NCI-H345 (cell line): ENCODE data around the gene CNPY1.

Experiments used
- DNase-seq: peaks from one replicate; lab custom pipeline; 2025; lab: John Stamatoyannopoulos, UW

CNPY1 gene

GRCh38 chr7:155489158-155489840, 57.1 kb downstream of the CNPY1 start:
- DNase-seq: no peak

GRCh38 chr7:155488483-155489127, 57.8 kb downstream of the CNPY1 start:
- DNase-seq: no peak

GRCh38 chr7:155487509-155488482, 58.6 kb downstream of the CNPY1 start:
- DNase-seq: no peak

GRCh38 chr7:155486783-155487508, 59.4 kb downstream of the CNPY1 start:
- no peak for DNase-seq

GRCh38 chr7:155484483-155485399, 61.6 kb downstream of the CNPY1 start:
- no peak for DNase-seq

- no peak for DNase-seq
These were observed 62.5 kb downstream of the CNPY1 start for GRCh38 chr7:155483868-155484325.

GRCh38 chr7:155483245-155483644, 63.1 kb downstream of the CNPY1 start:
- no peak for DNase-seq

- no peak for DNase-seq
These were observed 63.7 kb downstream of the CNPY1 start for GRCh38 chr7:155482511-155483183.

GRCh38 chr7:155481764-155482163, 64.6 kb downstream of the CNPY1 start:
- no peak for DNase-seq

GRCh38 chr7:155477476-155477875, 68.9 kb downstream of the CNPY1 start:
- no peak for DNase-seq

GRCh38 chr7:155471718-155472117, 74.6 kb downstream of the CNPY1 start:
- no peak for DNase-seq

GRCh38 chr7:155470686-155471638, 75.4 kb downstream of the CNPY1 start:
- no peak for DNase-seq

GRCh38 chr7:155470186-155470487, 76.2 kb downstream of the CNPY1 start:
- no peak for DNase-seq

- DNase-seq: no peak
These were observed 76.8 kb downstream of the CNPY1 start for GRCh38 chr7:155469311-155470185.

GRCh38 chr7:155468785-155469148, 77.6 kb downstream of the CNPY1 start:
- no peak for DNase-seq

- DNase-seq: no peak
These were observed 78.2 kb downstream of the CNPY1 start for GRCh38 chr7:155467846-155468784.
